NCI-H2107 treated with DMSO at 0.1 percent for 48 hours (cell line): Measurements from ENCODE around the gene ACSM4.
"Not testable (repeated sequence)": the region's sequence is repeated elsewhere in the genome, so short reads cannot be mapped to it uniquely, and the experiment has no call there.

ENCODE experiments used
- DNase-seq: peaks from one replicate; lab custom pipeline; 2025; ENCODE audit not compliant: unreplicated experiment; lab: John Stamatoyannopoulos, UW

Gene ACSM4

GRCh38 chr12:7303772-7304171 lies at the start of gene ACSM4:
Gene ACSM4, plus strand, starts transcription at chr12:7304072. Its CDS starts 260 bp downstream, at chr12:7304332.
- no peak for DNase-seq

GRCh38 chr12:7259060-7259459 lies 44.8 kb upstream of the ACSM4 start:
- DNase-seq: no peak

- DNase-seq: no peak
Observed at GRCh38 chr12:7264538-7264937, 39.3 kb upstream of the ACSM4 start.

- DNase-seq: no peak
Observed at GRCh38 chr12:7265251-7265650, 38.6 kb upstream of the ACSM4 start.

GRCh38 chr12:7269273-7269672 lies 34.6 kb upstream of the ACSM4 start:
- no peak for DNase-seq

- no peak for DNase-seq
Observed at GRCh38 chr12:7271893-7272514, 31.9 kb upstream of the ACSM4 start.

- DNase-seq: not testable (repeated sequence)
Observed at GRCh38 chr12:7275482-7275881, 28.4 kb upstream of the ACSM4 start.

- DNase-seq: no peak
Observed at GRCh38 chr12:7282844-7283243, 21.0 kb upstream of the ACSM4 start.

- DNase-seq: no peak
Observed at GRCh38 chr12:7289743-7290142, 14.1 kb upstream of the ACSM4 start.

- DNase-seq: not testable (repeated sequence)
Observed at GRCh38 chr12:7290588-7290987, 13.3 kb upstream of the ACSM4 start.

- no peak for DNase-seq
Observed at GRCh38 chr12:7292300-7292699, 11.6 kb upstream of the ACSM4 start.

- no peak for DNase-seq
Observed at GRCh38 chr12:7293670-7294069, 10.2 kb upstream of the ACSM4 start.

- no peak for DNase-seq
Observed at GRCh38 chr12:7295529-7295928, 8.3 kb upstream of the ACSM4 start.

GRCh38 chr12:7297865-7298264 lies 6.0 kb upstream of the ACSM4 start:
- DNase-seq: no peak

GRCh38 chr12:7302266-7302986 lies 1.4 kb upstream of the ACSM4 start:
- no peak for DNase-seq

- no peak for DNase-seq
Observed at GRCh38 chr12:7303230-7303629, 642 bp upstream of the ACSM4 start.

- no peak for DNase-seq
Observed at GRCh38 chr12:7304456-7304855, 584 bp downstream of the ACSM4 start.

GRCh38 chr12:7310070-7310469 lies 6.2 kb downstream of the ACSM4 start:
- no peak for DNase-seq

- no peak for DNase-seq
Observed at GRCh38 chr12:7319930-7320329, 16.1 kb downstream of the ACSM4 start.

GRCh38 chr12:7321624-7322023 lies 17.8 kb downstream of the ACSM4 start:
- DNase-seq: no peak

- DNase-seq: no peak
Observed at GRCh38 chr12:7322599-7322998, 18.7 kb downstream of the ACSM4 start.

- DNase-seq: no peak
Observed at GRCh38 chr12:7324176-7324575, 20.3 kb downstream of the ACSM4 start.

- DNase-seq: no peak
Observed at GRCh38 chr12:7327918-7328317, 24.0 kb downstream of the ACSM4 start.
